ENCODE data around the gene SRGN.
"Not testable (repeated sequence)": the region's sequence is repeated elsewhere in the genome, so short reads cannot be mapped to it uniquely, and the experiment has no call there.

SRGN gene

DNA sequence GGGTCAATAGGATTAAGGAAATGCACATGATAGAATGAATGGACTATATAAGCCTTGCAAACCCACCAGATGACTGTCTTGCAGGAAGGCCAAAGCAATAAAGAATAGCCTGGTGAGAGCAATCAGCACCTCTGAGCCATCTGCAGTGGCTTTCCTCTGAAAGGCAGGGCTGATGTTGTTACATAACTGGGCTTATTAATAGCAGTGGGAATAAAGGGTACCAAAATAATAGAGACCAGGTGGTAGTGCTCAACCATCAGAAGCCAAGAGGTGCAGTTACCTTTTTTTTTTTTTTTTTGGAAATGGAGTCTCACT, 19.2 kb downstream of the SRGN start:
- in situ Hi-C loops (cut with HindIII; ENCODE audit: low pct_ligation_motif_present, low pct_unique_long_range_greater_than_20kb, low sequenced_read_pairs), result loop anchor here (25.0 kb wide), 1 partner anchor 95 kb away; no protein-coding TSS in a partner anchor
- DNase-seq, result no peak

DNA sequence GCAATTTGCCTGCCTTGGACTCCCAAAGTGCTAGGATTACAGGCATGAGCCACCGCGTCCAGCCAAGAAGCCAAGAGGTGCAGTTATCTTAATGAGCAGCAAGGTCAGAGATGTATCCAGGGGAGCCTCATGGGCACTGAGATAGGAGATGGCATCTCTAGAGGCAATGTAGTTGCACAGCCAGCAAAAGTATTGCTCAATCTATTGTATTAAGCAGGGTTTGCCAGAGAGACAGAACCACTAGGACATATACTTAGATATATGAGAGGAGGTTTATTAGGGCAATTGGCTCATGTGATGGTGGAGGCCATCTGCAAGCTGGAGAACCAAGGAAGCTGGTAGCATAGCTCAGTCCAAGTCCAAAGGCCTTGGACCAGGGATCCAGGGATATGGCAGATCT, 19.8 kb downstream of the SRGN start:
- in situ Hi-C loops (cut with HindIII; ENCODE audit: low pct_ligation_motif_present, low pct_unique_long_range_greater_than_20kb, low sequenced_read_pairs), result loop anchor here (25.0 kb wide), 1 partner anchor 95 kb away; no protein-coding TSS in a partner anchor
- no peak for DNase-seq

DNA sequence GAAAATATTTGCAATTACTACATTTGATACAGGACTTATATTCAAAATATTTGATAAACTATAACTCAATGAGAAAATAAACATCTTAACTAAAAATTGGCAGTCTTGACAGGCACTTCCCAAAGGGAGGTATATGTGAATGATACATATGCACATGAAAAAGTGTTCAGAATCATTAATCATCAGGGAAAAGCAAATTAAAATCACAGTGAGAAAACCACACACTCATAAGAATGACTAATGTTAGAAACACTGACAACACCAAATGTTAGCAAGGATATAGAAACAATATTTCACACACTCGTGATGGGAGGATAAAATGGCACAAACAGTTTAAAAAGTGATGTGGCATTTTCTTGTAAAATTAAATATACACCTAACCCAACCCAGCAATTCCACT, 32.0 kb downstream of the SRGN start:
- no peak for DNase-seq
- in situ Hi-C loops (cut with HindIII; ENCODE audit: low pct_ligation_motif_present, low pct_unique_long_range_greater_than_20kb, low sequenced_read_pairs), result loop anchor here (25.0 kb wide), 1 partner anchor 108 kb away; no protein-coding TSS in a partner anchor

DNA sequence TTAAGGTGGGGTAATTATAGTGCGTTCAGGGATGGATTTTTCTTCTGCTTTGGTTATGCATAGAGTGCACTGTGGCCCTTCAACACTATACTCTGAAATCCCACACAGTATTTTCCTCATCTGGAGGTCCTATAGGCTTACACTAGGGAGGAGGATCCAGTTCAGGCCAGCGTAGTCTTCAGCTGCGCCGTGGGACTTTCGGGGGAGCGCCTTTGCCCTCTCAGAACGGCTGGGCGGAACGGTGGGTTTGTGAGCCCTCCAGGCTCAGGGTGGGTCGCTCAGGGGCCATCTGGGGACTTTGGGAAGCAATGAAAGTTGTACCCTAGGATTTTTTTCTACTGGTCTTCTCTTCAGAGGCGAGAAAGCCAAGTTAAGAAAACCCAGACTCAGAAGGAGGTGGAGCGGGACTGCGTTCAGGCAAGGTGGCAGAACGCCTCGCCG, 35.4 kb downstream of the SRGN start:
- in situ Hi-C loops (cut with HindIII; ENCODE audit: low pct_ligation_motif_present, low pct_unique_long_range_greater_than_20kb, low sequenced_read_pairs), result loop anchor here (25.0 kb wide), 1 partner anchor 111 kb away; no protein-coding TSS in a partner anchor
- peak; percentile 75 for DNase-seq

DNA sequence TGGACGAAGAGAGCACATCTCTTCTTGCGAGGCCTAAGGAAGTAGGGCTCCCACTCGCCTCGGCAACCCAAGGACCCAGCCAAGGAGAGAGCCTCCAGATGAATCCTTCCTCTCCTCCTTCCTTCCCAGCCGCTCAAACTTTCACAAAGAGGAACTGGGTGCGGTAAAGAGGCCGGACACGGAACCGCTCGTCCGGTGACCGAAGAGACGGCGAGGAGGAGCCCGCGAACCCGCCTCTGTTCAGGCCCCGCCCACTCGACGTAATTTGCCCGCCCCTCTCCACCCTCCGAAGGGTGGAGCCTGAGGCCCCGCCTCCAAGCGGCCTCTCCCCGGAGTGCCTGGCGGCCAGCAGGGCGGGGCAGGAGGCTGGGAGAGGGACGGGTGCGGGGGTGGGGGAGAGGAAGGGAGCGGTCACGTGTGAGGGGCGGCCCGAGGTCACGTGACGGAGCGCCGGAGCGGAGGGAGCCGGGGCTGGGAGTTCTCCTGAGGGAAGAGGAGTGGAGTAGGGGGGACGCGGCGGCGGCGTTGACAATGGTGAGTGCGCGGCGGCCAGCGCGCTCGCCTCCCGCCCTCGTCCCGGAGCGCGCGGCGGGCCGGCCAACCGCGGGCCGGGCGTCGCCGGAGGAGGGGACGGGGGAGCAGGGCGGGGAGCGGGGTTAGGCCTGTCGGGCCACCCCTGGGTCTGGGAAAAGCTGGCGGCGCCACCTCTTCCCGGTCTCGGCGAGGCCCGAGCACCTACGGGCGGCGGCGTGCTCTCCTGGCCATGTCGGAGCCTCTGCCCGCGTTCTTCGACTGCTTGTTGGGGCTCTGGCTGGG, 36.1 kb downstream of the SRGN start, which contains the start of gene VPS26A:
VPS26A (plus strand) TSS at position 432 of the 816 bp plus-strand sequence; CDS start at position 532, 100 bp downstream.
- in situ Hi-C loops (cut with HindIII; ENCODE audit: low pct_ligation_motif_present, low pct_unique_long_range_greater_than_20kb, low sequenced_read_pairs), result loop anchor here (25.0 kb wide), 1 partner anchor 112 kb away; no protein-coding TSS in a partner anchor
- peak; percentile 98 for DNase-seq

DNA sequence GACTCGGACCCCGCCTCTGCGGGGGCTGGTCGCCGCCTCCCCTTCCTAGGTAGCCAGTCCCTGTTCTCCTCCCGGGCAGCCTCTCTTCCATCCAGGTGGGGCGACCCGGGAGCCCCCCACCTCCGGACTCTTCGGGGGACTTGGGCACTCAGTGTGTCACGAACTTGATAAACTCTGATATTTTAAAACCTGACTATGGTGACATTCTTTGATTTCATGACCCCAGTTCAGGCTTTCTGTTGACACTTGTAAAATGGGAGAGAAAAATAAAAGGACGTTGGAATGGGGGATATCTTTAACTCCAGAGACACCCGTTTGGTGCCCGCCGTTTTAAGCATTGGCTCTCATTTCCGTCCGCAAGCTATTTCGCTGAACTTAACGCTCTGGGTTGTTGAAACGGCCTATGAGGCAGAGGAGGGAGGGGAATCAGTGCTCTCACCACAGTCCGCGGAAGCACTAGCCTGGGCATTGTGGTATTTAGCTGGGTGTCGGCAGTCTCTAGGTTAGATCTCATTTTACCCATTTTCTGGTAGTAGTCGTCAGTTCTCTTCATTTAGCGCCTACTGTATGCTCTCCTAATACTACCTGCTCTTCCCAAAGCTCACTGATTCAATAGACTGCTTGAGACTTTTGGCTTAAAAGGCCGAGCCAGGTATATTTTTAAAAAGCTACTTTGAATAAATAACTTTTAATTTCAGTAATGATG, 36.8 kb downstream of the SRGN start:
- peak; percentile 79 for DNase-seq
- in situ Hi-C loops (cut with HindIII; ENCODE audit: low pct_ligation_motif_present, low pct_unique_long_range_greater_than_20kb, low sequenced_read_pairs), result loop anchor here (25.0 kb wide), 1 partner anchor 112 kb away; no protein-coding TSS in a partner anchor

DNA sequence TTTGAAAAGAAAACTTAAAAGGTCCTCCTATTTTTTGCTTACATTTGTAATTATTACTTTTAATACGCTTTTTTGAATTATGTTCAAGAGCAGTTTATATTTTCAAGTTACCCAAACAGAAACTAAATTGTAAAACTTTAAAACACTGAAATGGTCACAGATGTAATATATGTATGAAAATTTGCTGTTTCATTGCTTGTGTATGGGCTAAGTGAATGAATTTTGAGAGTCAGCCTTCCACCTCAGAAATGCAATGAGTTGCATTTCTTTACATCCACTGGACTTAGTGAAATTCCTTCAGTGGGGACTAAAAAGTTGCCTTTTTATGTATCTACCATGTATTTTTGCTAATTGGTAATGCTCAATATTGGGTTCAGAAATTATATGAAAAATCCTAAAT, 37.7 kb downstream of the SRGN start:
- in situ Hi-C loops (cut with HindIII; ENCODE audit: low pct_ligation_motif_present, low pct_unique_long_range_greater_than_20kb, low sequenced_read_pairs), result no loop called here
- no peak for DNase-seq

DNA sequence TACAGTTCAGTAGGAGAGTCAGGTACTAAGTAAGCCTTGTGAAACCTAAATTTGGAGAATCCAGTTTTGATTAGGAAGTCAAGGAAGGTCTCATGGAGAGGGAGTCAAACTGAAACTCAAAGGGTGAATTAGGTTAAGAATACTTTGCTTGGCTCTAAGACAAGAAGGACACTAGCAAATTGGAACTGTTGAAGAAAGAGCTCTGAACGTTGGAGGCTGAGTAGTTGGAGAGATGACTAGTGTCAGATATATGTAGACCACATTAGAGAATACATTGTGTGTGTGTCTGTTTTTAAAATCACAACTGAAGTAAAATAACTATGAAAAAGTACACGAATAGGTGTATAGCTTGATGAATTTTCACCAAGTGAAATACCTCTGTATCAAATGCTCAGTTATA, 42.3 kb downstream of the SRGN start:
- in situ Hi-C loops (cut with HindIII; ENCODE audit: low pct_ligation_motif_present, low pct_unique_long_range_greater_than_20kb, low sequenced_read_pairs), result no loop called here
- DNase-seq, result no peak

DNA sequence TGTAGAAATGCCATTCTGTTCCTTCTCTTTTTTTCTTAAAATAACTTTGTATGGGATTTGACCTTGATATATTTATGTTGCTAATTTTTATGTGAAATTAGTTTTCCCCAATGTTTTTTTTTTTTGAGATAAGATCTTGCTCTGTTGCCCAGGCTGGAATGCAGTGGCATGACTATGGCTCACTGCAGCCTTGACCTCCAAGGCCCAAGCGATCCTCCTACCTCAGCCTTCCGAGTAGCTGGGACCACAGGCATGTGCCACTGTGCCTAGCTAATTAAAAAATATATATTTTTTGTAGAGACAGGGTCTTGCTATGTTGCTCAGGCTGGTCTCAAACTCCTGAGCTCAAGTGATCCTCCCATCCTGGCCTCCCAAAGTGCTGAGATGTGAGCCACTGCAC, 52.1 kb downstream of the SRGN start:
- in situ Hi-C loops (cut with HindIII; ENCODE audit: low pct_ligation_motif_present, low pct_unique_long_range_greater_than_20kb, low sequenced_read_pairs), result no loop called here
- no peak for DNase-seq

DNA sequence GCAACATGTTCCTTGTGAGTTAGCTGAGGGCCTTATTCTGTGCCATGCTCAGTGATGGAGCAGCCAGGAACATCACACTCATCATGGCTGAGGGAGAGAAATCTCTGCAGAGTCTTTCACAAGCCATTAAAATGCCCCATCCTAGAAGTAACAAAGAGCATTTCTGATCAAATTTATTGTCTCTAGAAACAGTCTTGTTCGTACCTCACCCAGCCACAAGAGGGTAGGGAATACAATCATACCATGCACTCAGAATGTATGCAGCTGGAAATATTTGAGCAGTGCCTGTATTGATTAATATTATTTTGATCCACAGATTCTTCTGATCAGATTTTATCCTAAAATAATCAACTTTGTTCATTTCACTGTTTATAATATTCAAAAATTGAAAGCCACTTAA, 53.4 kb downstream of the SRGN start:
- DNase-seq, result no peak
- in situ Hi-C loops (cut with HindIII; ENCODE audit: low pct_ligation_motif_present, low pct_unique_long_range_greater_than_20kb, low sequenced_read_pairs), result no loop called here

DNA sequence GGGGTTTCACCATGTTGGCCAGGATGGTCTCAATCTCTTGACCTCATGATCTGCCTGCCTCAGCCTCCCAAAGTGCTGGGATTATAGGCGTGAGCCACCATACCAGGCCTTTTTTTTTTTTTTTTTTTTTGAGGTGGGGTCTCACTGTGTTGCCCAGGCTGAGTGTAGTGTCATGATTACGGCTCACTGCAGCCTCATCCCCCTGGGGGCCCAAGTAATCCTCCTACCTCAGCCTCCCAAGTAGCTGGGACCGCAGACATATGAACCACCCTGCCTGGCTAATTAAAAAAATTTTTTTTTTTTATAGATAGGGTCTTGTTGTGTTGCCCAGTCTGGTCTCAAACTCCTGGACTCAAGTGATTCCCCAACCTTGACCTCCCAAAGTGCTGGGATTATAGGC, 54.2 kb downstream of the SRGN start:
- in situ Hi-C loops (cut with HindIII; ENCODE audit: low pct_ligation_motif_present, low pct_unique_long_range_greater_than_20kb, low sequenced_read_pairs); DNase-seq: not testable (repeated sequence)

DNA sequence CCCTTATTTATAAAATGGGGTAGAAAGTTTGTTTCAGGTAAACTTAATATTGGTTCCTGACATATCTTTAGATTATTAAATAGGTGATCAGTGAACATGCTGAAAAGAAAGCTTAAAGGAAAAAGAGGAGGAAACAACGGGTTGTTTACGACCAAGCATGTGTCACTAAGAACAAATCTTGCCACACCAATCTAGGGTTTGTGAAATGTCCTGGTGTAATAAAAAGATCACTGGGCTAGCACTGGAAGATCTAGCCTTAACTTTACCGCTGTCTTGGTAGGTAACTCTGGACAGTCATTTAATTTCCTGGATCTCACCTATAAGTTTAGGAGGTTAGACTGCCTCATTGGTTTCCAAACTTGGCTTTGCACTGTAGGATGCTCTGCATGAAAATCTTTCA, 55.1 kb downstream of the SRGN start:
- no peak for DNase-seq
- in situ Hi-C loops (cut with HindIII; ENCODE audit: low pct_ligation_motif_present, low pct_unique_long_range_greater_than_20kb, low sequenced_read_pairs), result no loop called here

DNA sequence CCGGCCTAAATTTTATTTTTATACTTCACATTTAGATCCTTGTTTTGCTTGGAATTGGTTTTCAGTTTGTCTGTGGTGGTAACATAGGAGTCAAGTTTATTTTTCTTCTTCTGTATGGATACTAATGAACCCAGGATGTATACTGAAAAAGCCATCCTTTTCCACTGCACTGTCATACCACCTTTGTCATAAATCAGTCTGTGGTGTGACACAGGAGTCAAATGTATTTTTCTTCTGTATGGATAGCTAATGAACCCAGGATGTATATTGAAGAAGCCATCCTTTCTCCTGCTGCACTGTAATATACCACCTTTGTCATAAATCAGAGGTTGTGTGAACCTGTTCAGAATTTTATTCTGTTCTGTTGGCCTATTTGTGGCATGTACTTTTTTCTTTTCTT, 57.4 kb downstream of the SRGN start:
- in situ Hi-C loops (cut with HindIII; ENCODE audit: low pct_ligation_motif_present, low pct_unique_long_range_greater_than_20kb, low sequenced_read_pairs), result no loop called here
- DNase-seq, result no peak

DNA sequence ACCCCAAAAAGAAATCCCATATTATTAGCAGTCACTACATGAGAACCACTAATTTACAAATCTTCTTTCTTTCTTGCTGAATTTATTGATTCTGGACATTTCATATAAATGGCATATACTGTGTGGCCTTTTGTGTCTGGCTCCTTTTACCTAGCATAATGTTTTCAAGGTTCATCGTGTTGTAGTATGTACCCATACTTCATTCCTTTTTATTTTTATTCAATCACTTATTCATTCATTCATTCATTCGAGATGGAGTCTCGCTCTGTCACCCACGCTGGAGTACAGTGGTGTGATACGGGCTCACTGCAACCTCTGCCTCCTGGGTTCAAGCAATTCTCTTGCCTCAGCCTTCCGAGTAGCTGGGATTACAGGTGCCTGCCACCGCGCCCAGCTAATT, 58.0 kb downstream of the SRGN start:
- in situ Hi-C loops (cut with HindIII; ENCODE audit: low pct_ligation_motif_present, low pct_unique_long_range_greater_than_20kb, low sequenced_read_pairs), result no loop called here

DNA sequence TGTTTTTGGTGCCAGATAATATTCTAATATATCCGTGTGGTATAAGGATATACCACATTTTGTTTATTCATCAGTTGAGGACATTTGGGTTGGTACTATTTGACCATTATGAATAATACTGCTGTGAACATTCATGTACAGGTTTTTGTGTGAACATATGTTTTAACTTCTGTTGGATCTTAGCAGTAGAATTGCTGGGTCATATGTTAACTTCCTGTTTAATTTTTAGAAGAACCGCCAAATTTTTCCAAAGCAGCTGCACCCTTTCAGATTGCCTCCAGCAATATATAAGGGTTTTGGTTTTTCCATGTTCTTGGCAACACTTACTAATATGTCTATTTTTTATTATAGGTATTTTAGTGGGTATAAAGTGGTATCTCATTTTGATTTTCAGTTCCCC, 58.9 kb downstream of the SRGN start:
- DNase-seq, result no peak
- in situ Hi-C loops (cut with HindIII; ENCODE audit: low pct_ligation_motif_present, low pct_unique_long_range_greater_than_20kb, low sequenced_read_pairs), result no loop called here

More for the DNA sequence above, 58.0 kb downstream of the SRGN start:
- no peak for DNase-seq

DNA sequence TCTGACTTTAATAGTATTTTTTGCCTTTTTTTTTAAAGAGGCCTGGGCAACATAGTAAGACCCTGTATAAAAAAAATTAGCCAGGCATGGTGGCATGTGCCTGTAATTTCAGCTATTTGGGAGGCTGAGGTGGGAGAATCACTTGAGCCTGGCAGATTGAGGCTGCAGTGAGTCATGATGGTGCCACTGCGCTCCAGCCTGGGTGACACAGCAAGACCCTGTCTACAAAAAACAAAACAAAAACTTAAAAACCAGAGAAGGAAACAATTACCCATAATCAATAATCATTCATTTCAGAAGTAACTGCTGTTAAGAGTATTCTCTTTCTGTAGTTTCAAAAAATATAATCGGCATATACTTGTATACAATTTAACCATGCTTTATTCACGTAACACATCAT, 64.1 kb downstream of the SRGN start:
- no peak for DNase-seq

DNA sequence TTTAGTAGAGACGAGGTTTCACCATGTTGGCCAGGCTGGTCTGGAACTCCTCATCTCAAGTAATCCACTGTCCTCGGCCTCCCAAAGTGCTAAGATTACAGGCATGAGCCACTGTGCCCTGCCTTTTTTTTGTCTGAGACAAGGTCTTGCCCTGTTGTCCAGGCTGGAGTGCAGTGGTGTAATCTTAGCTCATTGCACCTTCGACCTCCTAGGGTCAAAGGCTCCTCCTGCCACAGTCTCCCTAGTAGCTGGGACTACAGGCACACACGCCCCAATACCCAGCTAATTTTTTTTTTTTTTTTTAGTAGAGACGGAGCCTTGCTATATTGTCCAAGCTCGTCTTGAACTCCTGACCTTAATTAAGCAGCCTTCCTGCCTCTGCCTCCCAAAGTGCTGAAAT, 65.3 kb downstream of the SRGN start:
- in situ Hi-C loops (cut with HindIII; ENCODE audit: low pct_ligation_motif_present, low pct_unique_long_range_greater_than_20kb, low sequenced_read_pairs), result no loop called here
- DNase-seq, result no peak

More for the DNA sequence above, 64.1 kb downstream of the SRGN start:
- in situ Hi-C loops (cut with HindIII; ENCODE audit: low pct_ligation_motif_present, low pct_unique_long_range_greater_than_20kb, low sequenced_read_pairs), result no loop called here
